ENCODE data around the gene TRIM26.
A peak's percentile ranks its signal among the peaks of the same experiment; 100 is the strongest.
"Not testable (repeated sequence)": the region's sequence is repeated elsewhere in the genome, so short reads cannot be mapped to it uniquely, and the experiment has no call there.

Gene TRIM26

GRCh38 chr6:30169658-30170614, 43.3 kb downstream of the TRIM26 start:
- peak; percentile 39 to 80 for DNase-seq

- no peak for DNase-seq
These were observed 44.5 kb downstream of the TRIM26 start for GRCh38 chr6:30168741-30169140.

GRCh38 chr6:30167101-30167500, 46.1 kb downstream of the TRIM26 start:
- DNase-seq: no peak

DNA sequence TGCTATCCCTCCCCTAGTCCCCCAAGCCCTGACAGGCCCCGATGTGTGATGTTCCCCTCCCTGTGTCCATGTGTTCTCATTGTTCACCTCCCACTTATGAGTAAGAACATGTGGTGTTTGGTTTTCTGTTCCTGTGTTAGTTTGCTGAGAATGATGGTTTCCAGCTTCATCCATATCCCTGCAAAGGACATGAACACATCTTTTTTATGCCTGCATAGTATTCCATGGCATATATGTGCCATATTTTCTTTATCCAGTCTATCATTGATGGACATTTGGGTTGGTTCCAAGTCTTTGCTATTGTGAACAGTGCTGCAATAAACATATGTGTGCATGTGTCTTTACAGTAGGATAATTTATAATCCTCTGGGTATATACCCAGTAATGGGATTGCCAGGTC, 48.0 kb downstream of the TRIM26 start:
- DNase-seq: not testable (repeated sequence)

DNA sequence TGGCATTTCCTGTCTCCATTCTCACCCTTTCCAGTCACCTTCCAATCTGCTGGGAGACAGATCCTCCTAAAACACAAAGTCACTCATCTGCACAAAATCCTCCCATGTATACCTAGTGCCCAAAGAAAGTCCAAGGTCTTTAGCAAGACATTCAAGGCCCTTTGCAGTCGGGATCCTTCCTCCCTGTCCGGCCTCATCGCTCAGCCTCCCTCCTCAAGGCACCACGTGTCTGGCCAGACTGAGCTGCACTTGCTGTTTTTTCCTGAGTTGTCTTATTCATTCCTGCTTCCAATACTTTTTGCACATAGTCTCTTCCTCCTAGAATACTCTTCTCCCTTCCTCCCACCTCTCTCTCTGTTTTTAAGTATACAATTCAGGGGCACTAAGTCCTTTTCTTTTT, 48.5 kb downstream of the TRIM26 start:
- DNase-seq: no peak

DNA sequence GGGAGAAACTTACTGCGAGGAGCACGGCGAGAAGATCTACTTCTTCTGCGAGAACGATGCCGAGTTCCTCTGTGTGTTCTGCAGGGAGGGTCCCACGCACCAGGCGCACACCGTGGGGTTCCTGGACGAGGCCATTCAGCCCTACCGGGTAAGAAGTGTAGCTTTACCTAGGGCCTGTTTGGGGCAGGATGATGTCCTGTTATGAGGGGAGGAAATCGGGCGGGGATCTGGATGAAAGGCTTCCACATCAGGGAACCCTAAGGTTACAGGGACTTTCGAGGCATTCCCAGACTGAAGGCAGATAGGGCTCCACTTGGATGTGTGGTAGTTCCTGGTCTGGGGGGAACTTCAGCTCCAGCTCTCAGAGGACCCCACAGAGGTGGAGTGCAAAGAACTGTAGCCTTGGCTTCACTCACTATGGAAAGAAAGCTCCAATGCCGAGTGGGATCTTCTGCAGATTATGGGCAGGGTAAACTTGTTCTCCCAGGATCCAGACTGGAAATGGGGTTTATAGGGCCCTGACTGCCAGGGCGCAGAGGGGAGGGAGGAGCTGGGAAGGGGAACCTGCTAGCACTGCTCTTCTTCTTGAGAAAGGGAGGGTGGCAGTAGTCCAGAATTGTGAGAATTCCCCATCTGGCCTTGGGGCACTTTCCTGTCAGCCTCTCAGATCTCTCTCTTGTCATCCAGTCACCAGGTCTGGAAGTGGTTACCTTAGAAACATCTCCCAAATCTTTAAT, 49.1 kb downstream of the TRIM26 start:
- DNase-seq: no peak

GRCh38 chr6:30163090-30163917, 49.9 kb downstream of the TRIM26 start, which contains the start of gene TRIM15:
TSS of gene TRIM15 (plus strand) at chr6:30163546. CDS start at chr6:30163685, 139 bp downstream.
- DNase-seq: no peak

- DNase-seq: no peak
These were observed 50.7 kb downstream of the TRIM26 start for GRCh38 chr6:30162265-30163089.

DNA sequence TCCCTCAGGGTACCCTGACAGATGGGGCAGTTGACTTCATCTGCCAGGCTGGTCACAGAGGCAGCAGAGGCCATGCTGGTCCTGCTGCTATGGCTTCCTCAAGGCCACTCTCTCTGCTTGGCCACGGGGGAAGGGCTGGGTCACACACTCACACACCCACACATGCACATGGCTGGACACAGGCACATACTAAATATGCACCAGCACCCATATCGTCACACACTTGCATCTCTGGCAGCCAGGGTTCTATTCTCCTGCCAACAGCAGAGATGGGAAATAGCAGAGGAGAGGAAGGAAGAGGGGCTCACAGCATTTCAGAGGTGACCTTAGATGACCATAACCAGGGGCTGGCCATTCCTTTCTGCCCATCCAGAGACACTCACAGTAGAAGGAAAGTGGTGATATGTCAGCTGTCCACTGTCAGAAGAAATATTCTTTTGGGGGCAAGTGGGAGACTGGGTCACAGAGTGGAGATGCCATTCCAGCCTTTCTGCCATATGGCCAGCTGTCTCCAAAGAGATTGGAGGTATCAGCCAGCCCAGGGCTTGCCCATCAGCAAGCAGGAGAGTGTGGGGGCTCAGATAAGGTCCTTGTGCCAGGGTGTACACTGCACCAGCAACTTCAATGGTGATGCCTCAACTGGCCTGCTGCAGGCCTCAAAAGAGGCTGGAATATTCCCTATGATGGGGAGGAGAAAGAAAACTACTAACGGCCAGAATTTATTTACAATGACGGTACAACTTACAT, 52.2 kb downstream of the TRIM26 start, which contains the start of gene TRIM10:
TRIM10 (minus strand) TSS at position 427 of the 747 bp plus-strand sequence; CDS start at position 74, 353 bp downstream.
- DNase-seq: no peak

- no peak for DNase-seq
These were observed 53.0 kb downstream of the TRIM26 start for GRCh38 chr6:30160008-30160784.

- no peak for DNase-seq
These were observed 54.6 kb downstream of the TRIM26 start for GRCh38 chr6:30158475-30159040.

- peak in 1 of 2 donors; percentile 28 for DNase-seq
These were observed 55.2 kb downstream of the TRIM26 start for GRCh38 chr6:30157999-30158398.

DNA sequence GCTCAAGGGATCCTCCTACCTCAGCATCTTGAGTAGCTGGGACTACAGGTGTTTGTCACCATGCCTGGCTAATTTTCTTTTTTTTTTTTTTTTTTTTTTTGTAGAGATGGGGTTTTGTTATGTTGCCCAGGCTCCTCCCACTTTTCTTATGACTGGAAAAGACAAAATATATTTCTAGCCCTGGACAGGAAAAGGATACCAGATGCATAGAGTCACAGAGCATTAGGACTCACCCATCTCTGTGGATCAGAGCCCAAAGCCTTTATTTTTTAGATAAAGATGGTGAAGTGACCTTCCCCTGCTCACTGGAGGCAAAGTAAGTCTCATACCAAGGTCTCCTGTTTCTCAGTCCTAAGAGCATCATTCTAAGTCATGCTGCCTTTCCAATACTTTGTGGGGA, 55.6 kb downstream of the TRIM26 start:
- DNase-seq: no peak

- no peak for DNase-seq
These were observed 56.4 kb downstream of the TRIM26 start for GRCh38 chr6:30156774-30157173.

GRCh38 chr6:30156262-30156599, 57.0 kb downstream of the TRIM26 start:
- peak; percentile 85 to 86 for DNase-seq

- no peak for DNase-seq
These were observed 57.5 kb downstream of the TRIM26 start for GRCh38 chr6:30155520-30156261.

GRCh38 chr6:30154709-30155519, 58.3 kb downstream of the TRIM26 start:
- no peak for DNase-seq

- no peak for DNase-seq
These were observed 59.1 kb downstream of the TRIM26 start for GRCh38 chr6:30154061-30154460.

Data from inflammatory macrophage treated with lipopolysaccharide for 1 hour (primary cell).